Astrocyte (in vitro differentiated cells and primary cell): Measurements from ENCODE around the gene VWC2L.

Source experiments
- CTCF ChIP-seq: IDR thresholded peaks from 2 replicates; pipeline ENCODE4 v1.5.1; 2011; ENCODE audit warnings: low read depth, mild to moderate bottlenecking, inconsistent platforms, low read length, moderate library complexity; ENCODE audit not compliant: insufficient read depth
- EZH2 ChIP-seq: IDR thresholded peaks from 2 replicates; pipeline ENCODE4 v1.6.1; 2012; ENCODE audit warnings: mild to moderate bottlenecking, low read length, inconsistent platforms; ENCODE audit not compliant: insufficient read depth

GRCh38 chr2:214489702-214490101 lies 78.8 kb downstream of the VWC2L start:
- TF ChIP-seq CTCF (no peak), EZH2 (no peak)
